ENCODE measurements around the gene ACOD1.

Gene ACOD1

DNA sequence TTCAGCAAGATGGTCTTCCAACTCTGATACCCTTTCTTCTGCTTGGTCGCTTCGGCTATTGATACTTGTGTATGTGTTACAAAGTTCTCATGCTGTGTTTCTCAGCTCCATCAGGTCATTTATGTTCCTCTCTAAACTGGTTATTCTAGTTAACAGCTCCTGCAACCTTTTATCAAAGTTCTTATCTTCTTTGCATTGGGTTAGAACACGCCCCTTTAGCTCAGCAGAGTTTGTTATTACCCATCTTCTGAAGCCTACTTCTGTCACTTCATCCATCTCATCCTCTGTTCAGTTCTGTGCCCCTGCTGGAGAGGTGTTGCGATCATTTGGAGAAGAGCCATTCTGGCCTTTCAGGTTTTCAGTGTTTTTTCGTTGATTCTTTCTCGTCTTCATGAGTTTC is 18.7 kb downstream of the ACOD1 start:
- WGBS (ENCODE audit: extremely low coverage, insufficient coverage, low lambda C conversion rate): no CpG with 5 or more reads among the region's 6 CpGs

DNA sequence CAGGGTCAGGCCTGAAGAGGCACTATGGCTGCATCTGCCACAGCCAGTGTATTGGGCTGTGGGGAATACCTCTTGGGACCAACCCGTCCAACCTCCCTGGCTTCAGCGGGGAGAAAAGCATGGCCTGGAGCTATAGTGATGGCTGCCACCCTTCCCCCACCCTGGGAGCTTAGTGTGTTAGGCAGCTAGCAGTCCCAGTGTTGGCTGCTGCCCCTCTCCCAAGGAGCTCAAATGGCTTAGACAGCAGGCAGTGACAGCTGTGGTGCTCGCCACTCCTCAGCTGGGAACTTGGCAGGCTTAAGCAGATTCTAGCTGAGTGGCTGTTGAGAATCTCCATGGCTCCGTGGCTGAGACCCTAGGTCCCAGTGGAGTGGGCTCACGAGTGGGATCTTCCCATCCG is 19.7 kb downstream of the ACOD1 start:
- no peak overlapping the region for H3K23ac ChIP-seq (ENCODE audit: low read length)
- no peak overlapping the region for H4K5ac ChIP-seq (ENCODE audit: low read length)
- H3K27me3 ChIP-seq (ENCODE audit: insufficient read depth, low read length, poor library complexity): no peaks in the 10 kb centered on the region
- H2BK15ac ChIP-seq (replicated peaks; ENCODE audit: low read depth): no peak overlapping the region
- no peak overlapping the region for H4K8ac ChIP-seq (ENCODE audit: low read depth, low read length)
- H3K4me2 ChIP-seq (ENCODE audit: low read length): no peak overlapping the region
- H3K56ac ChIP-seq (ENCODE audit: low read length): no peak overlapping the region
- H3K4me1 ChIP-seq (ENCODE audit: control insufficient read depth, low read depth, low read length): no peaks in the 10 kb centered on the region
- no peak overlapping the region for H3K4me3 ChIP-seq (ENCODE audit: low read length)
- no peaks in the 10 kb centered on the region for H3K79me2 ChIP-seq (ENCODE audit: control insufficient read depth, insufficient read depth, low read length)
- H2BK120ac ChIP-seq (ENCODE audit: low read depth, low read length): no peak overlapping the region
- no peak overlapping the region for H3K18ac ChIP-seq (ENCODE audit: low read length)
- no peaks in the 10 kb centered on the region for H3K36me3 ChIP-seq (ENCODE audit: control insufficient read depth, insufficient read depth, low read length)
- no peak overlapping the region for H2BK5ac ChIP-seq (ENCODE audit: low read length)
- H3K27ac ChIP-seq (ENCODE audit: low read depth, low read length): no peak overlapping the region
- peak; percentile 18 for DNase-seq
- H3K9ac ChIP-seq (ENCODE audit: low read length): no peak overlapping the region
- no peak overlapping the region for H3K4ac ChIP-seq (ENCODE audit: low read depth, low read length)
- no CpG with 5 or more reads among the region's 6 CpGs for WGBS (ENCODE audit: extremely low coverage, insufficient coverage, low lambda C conversion rate)
- H3K79me1 ChIP-seq (ENCODE audit: low read length): no peaks in the 10 kb centered on the region
- H2AK5ac ChIP-seq (ENCODE audit: low read length): no peak overlapping the region

More for the DNA sequence above, 18.7 kb downstream of the ACOD1 start:
- no peak overlapping the region for H2BK5ac ChIP-seq (ENCODE audit: low read length)
- no peak for DNase-seq
- H2BK15ac ChIP-seq (replicated peaks; ENCODE audit: low read depth): no peak overlapping the region
- H3K27ac ChIP-seq (ENCODE audit: low read depth, low read length): no peak overlapping the region
- no peak overlapping the region for H3K56ac ChIP-seq (ENCODE audit: low read length)
- no peaks in the 10 kb centered on the region for H3K79me2 ChIP-seq (ENCODE audit: control insufficient read depth, insufficient read depth, low read length)
- no peak overlapping the region for H3K4me2 ChIP-seq (ENCODE audit: low read length)
- no peak overlapping the region for H3K4me3 ChIP-seq (ENCODE audit: low read length)
- H3K79me1 ChIP-seq (ENCODE audit: low read length): no peaks in the 10 kb centered on the region
- H2BK120ac ChIP-seq (ENCODE audit: low read depth, low read length): no peak overlapping the region
- no peak overlapping the region for H3K23ac ChIP-seq (ENCODE audit: low read length)
- no peak overlapping the region for H3K18ac ChIP-seq (ENCODE audit: low read length)
- H3K27me3 ChIP-seq (ENCODE audit: insufficient read depth, low read length, poor library complexity): no peaks in the 10 kb centered on the region
- no peaks in the 10 kb centered on the region for H3K4me1 ChIP-seq (ENCODE audit: control insufficient read depth, low read depth, low read length)
- no peak overlapping the region for H4K5ac ChIP-seq (ENCODE audit: low read length)
- H4K8ac ChIP-seq (ENCODE audit: low read depth, low read length): no peak overlapping the region
- no peak overlapping the region for H3K9ac ChIP-seq (ENCODE audit: low read length)
- H2AK5ac ChIP-seq (ENCODE audit: low read length): no peak overlapping the region
- no peaks in the 10 kb centered on the region for H3K36me3 ChIP-seq (ENCODE audit: control insufficient read depth, insufficient read depth, low read length)
- no peak overlapping the region for H3K4ac ChIP-seq (ENCODE audit: low read depth, low read length)

DNA sequence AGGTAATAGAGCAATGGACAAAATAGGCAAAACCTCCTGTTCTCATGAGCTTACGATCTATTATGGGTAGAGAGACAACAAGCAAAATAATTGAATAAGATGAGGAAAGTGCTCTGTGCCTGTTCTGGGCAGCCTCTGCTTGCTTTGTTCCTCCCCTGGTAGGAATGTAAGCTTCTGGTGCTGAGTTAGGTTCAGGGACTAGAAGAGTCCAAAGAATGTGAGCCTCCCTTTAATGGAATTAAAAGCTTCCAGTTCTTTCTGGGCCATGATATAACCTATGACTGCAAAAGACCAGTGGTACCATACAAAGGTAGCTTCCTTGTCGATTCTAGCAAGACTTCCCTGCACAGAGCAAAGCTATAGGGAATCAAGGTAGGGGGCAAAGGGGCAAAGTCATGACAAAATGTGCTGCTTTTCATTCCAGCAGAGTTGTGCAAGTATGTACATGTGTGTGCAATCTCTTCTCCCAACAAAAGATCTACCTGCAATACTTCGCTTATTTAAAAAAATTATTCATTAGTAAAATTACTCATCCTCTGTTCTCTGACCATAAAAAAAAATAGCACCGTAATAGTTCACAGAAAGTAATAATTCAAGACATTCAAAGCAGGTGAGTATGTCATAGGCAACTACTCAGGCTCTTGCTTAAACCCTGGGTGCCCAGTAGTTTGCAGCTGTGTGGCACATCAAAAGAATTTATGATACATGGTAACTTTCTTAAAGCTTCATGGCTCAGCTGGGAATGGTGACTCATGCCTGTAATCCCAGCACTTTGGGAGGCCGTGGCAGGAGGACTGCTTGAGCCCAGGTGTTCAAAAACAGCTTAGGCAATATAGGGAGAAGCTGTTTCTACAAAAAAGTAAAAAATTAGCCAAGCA is 21.4 kb downstream of the ACOD1 start:
- H2BK15ac ChIP-seq (replicated peaks; ENCODE audit: low read depth): no peak overlapping the region
- no peaks in the 10 kb centered on the region for H3K79me2 ChIP-seq (ENCODE audit: control insufficient read depth, insufficient read depth, low read length)
- DNase-seq: no peak
- H3K4me2 ChIP-seq (ENCODE audit: low read length): no peak overlapping the region
- H4K5ac ChIP-seq (ENCODE audit: low read length): no peak overlapping the region
- no peak overlapping the region for H3K23ac ChIP-seq (ENCODE audit: low read length)
- no peak overlapping the region for H3K27ac ChIP-seq (ENCODE audit: low read depth, low read length)
- no peak overlapping the region for H2BK5ac ChIP-seq (ENCODE audit: low read length)
- H3K4me1 ChIP-seq (ENCODE audit: control insufficient read depth, low read depth, low read length): no peaks in the 10 kb centered on the region
- no peak overlapping the region for H2AK5ac ChIP-seq (ENCODE audit: low read length)
- no peaks in the 10 kb centered on the region for H3K79me1 ChIP-seq (ENCODE audit: low read length)
- no CpG with 5 or more reads among the region's 5 CpGs for WGBS (ENCODE audit: extremely low coverage, insufficient coverage, low lambda C conversion rate)
- H3K4ac ChIP-seq (ENCODE audit: low read depth, low read length): no peak overlapping the region
- no peak overlapping the region for H3K18ac ChIP-seq (ENCODE audit: low read length)
- H3K4me3 ChIP-seq (ENCODE audit: low read length): no peak overlapping the region
- no peaks in the 10 kb centered on the region for H3K27me3 ChIP-seq (ENCODE audit: insufficient read depth, low read length, poor library complexity)
- H4K8ac ChIP-seq (ENCODE audit: low read depth, low read length): no peak overlapping the region
- no peaks in the 10 kb centered on the region for H3K36me3 ChIP-seq (ENCODE audit: control insufficient read depth, insufficient read depth, low read length)
- H2BK120ac ChIP-seq (ENCODE audit: low read depth, low read length): no peak overlapping the region
- H3K9ac ChIP-seq (ENCODE audit: low read length): no peak overlapping the region
- H3K56ac ChIP-seq (ENCODE audit: low read length): no peak overlapping the region

DNA sequence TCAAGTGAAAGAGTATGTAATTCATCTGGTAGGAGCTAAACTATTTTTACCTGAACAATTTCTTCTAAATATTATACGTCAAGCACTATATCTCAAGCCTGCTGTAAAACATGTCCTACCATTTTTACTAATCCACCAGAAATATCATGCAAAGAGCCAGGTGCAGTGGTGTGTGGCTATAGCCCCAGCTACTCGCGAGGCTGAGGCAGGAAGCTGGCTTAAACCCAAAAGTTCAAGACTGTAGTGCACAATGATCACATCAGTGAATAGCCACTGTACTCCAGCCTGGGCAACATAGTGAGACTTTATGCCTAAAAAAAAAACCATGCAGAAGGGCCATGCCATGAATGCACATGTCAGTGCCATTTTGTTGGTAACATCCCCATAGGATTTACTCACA is 22.9 kb downstream of the ACOD1 start:
- WGBS (ENCODE audit: extremely low coverage, insufficient coverage, low lambda C conversion rate): no CpG with 5 or more reads among the region's 3 CpGs
- Histone ChIP-seq H4K5ac (ENCODE audit: low read length) (no peak overlapping the region), H3K27me3 (ENCODE audit: insufficient read depth, low read length, poor library complexity) (no peaks in the 10 kb centered on the region), H2BK5ac (ENCODE audit: low read length) (no peak overlapping the region), H2BK120ac (ENCODE audit: low read depth, low read length) (no peak overlapping the region), H3K18ac (ENCODE audit: low read length) (no peak overlapping the region), H3K23ac (ENCODE audit: low read length) (no peak overlapping the region), H3K36me3 (ENCODE audit: control insufficient read depth, insufficient read depth, low read length) (no peaks in the 10 kb centered on the region), H3K4ac (ENCODE audit: low read depth, low read length) (no peak overlapping the region), H3K4me3 (ENCODE audit: low read length) (no peak overlapping the region), H3K4me2 (ENCODE audit: low read length) (no peak overlapping the region), H2BK15ac (replicated peaks; ENCODE audit: low read depth) (no peak overlapping the region), H3K4me1 (ENCODE audit: control insufficient read depth, low read depth, low read length) (no peaks in the 10 kb centered on the region), H4K8ac (ENCODE audit: low read depth, low read length) (no peak overlapping the region), H3K9ac (ENCODE audit: low read length) (no peak overlapping the region), H3K79me2 (ENCODE audit: control insufficient read depth, insufficient read depth, low read length) (no peaks in the 10 kb centered on the region), H3K27ac (ENCODE audit: low read depth, low read length) (no peak overlapping the region), H2AK5ac (ENCODE audit: low read length) (no peak overlapping the region), H3K79me1 (ENCODE audit: low read length) (no peaks in the 10 kb centered on the region), H3K56ac (ENCODE audit: low read length) (no peak overlapping the region)
- DNase-seq: no peak

DNA sequence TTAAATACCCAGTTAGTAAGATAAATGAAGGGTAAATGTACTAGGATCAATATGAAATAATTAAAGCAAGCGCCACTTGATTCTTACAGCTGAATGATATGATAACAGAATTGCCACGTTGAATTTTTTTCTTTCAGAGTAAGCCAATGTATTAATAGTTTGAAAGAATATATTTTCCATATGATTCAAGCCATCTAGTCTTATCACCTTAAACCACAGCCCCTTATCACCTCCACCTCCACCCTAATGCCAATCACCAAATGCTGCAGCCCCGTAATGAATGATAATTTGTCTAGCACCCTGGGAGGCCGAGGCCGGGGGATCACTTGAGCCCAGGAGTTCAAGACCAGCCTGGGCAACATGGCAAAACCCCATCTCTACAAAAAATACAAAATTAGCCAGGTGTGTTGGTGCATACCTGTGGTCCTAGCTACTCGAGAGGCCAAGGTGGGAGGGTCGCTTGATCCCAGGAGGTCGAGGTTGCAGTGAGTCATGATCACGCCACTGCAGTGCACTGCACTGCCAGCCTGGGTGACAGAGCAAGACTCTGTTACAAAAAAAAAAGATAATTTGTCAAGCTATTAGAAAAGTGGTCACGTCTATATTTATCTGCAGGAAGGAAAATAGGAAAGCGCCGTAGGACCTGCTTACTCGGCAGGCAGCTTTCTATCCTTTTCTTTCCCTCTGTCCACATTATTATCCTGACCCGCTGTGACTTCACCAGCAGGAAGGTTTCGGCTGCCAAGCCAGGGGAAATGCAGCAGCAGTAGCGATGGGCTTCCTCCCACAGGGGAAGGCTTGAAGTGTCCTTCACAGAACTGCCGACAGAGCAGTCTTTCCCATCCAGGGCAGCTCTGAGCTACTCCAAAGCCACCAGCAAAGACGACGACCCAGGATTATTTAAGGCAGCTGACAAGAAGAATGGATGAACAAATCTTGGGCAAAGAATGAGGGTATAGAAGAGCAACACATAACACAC is 23.8 kb downstream of the ACOD1 start:
- H3K36me3 ChIP-seq (ENCODE audit: control insufficient read depth, insufficient read depth, low read length): no peaks in the 10 kb centered on the region
- H2AK5ac ChIP-seq (ENCODE audit: low read length): no peak overlapping the region
- H3K4me2 ChIP-seq (ENCODE audit: low read length): no peak overlapping the region
- WGBS (ENCODE audit: extremely low coverage, insufficient coverage, low lambda C conversion rate): no CpG with 5 or more reads among the region's 19 CpGs
- no peak overlapping the region for H2BK120ac ChIP-seq (ENCODE audit: low read depth, low read length)
- no peaks in the 10 kb centered on the region for H3K79me1 ChIP-seq (ENCODE audit: low read length)
- DNase-seq: no peak
- no peak overlapping the region for H3K9ac ChIP-seq (ENCODE audit: low read length)
- H4K5ac ChIP-seq (ENCODE audit: low read length): no peak overlapping the region
- H2BK15ac ChIP-seq (replicated peaks; ENCODE audit: low read depth): no peak overlapping the region
- no peak overlapping the region for H3K18ac ChIP-seq (ENCODE audit: low read length)
- H4K8ac ChIP-seq (ENCODE audit: low read depth, low read length): no peak overlapping the region
- no peak overlapping the region for H3K56ac ChIP-seq (ENCODE audit: low read length)
- H3K4me3 ChIP-seq (ENCODE audit: low read length): no peak overlapping the region
- H3K27ac ChIP-seq (ENCODE audit: low read depth, low read length): no peak overlapping the region
- peaks cover 3% of the 10 kb centered on the region for H3K4me1 ChIP-seq (ENCODE audit: control insufficient read depth, low read depth, low read length)
- H3K27me3 ChIP-seq (ENCODE audit: insufficient read depth, low read length, poor library complexity): no peaks in the 10 kb centered on the region
- no peaks in the 10 kb centered on the region for H3K79me2 ChIP-seq (ENCODE audit: control insufficient read depth, insufficient read depth, low read length)
- H2BK5ac ChIP-seq (ENCODE audit: low read length): no peak overlapping the region
- H3K4ac ChIP-seq (ENCODE audit: low read depth, low read length): no peak overlapping the region
- H3K23ac ChIP-seq (ENCODE audit: low read length): no peak overlapping the region
